HCT116 (cell line): ENCODE results near the gene ZNF438.

Source experiments
- POLR2A ChIP-seq: IDR thresholded peaks from 2 replicates; pipeline ENCODE4 v1.7.0; 2011; ENCODE audit warnings: borderline replicate concordance; ENCODE audit not compliant: insufficient read depth, insufficient read length; ENCODE audit errors: extremely low read depth
- ZFX ChIP-seq: fragments of 450-650 bp; IDR thresholded peaks from 2 replicates; pipeline ENCODE4 v1.6.1; 2017
- ZNF274 ChIP-seq: fragments of 200-500 bp; sonication (Bioruptor generic); IDR thresholded peaks from 2 replicates; pipeline ENCODE4 v1.6.1; 2014; ENCODE audit warnings: mild to moderate bottlenecking, low read depth, low read length, inconsistent platforms
- TF ChIP-seq, protein P1 (sequence below), 3 experiments: fragments of 200-600 bp in 1 of 3; sonication (generic) in 1 of 3; IDR thresholded peaks in 2 of 3; conservative IDR thresholded peaks in 1 of 3; 2 replicates each; pipeline ENCODE4 v1.5.1; 2012 to 2017; ENCODE audit warnings: low read depth in 2 of 3, low read length in 2 of 3, antibody characterized with exemption in 1 of 3, borderline replicate concordance in 1 of 3, control low read depth in 1 of 3, mild to moderate bottlenecking in 1 of 3, mixed read lengths in 1 of 3, mixed run types in 1 of 3, moderate library complexity in 1 of 3; ENCODE audit not compliant: insufficient read depth in 1 of 3

DNA sequence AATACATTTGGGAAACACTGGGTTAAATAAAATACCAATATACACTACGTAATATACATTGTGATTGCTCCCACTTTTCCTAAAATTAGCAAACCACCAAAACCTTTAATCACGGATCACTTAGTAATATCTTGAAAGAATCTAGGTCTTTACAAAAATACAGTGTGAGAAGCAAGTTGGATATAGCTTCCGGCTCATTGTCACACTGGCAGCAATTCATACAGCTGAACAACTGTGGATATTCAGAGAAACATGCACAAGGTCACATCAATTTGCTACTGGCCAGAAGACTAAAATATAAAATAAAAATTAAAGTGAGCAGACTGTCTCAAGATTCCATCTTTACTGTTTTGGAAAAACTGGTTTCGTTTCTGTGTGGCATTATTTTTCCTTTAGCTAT lies 69.1 kb downstream of the ZNF438 start:
- TF ChIP-seq ZFX = no peak
- TF ChIP-seq, protein P1, sequence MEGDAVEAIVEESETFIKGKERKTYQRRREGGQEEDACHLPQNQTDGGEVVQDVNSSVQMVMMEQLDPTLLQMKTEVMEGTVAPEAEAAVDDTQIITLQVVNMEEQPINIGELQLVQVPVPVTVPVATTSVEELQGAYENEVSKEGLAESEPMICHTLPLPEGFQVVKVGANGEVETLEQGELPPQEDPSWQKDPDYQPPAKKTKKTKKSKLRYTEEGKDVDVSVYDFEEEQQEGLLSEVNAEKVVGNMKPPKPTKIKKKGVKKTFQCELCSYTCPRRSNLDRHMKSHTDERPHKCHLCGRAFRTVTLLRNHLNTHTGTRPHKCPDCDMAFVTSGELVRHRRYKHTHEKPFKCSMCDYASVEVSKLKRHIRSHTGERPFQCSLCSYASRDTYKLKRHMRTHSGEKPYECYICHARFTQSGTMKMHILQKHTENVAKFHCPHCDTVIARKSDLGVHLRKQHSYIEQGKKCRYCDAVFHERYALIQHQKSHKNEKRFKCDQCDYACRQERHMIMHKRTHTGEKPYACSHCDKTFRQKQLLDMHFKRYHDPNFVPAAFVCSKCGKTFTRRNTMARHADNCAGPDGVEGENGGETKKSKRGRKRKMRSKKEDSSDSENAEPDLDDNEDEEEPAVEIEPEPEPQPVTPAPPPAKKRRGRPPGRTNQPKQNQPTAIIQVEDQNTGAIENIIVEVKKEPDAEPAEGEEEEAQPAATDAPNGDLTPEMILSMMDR (IDR thresholded peaks at IDR 0.05 in 2 of 3, conservative IDR thresholded peaks at IDR 0.05 in 1 of 3; ENCODE audit: borderline replicate concordance in 1 of 3, insufficient read depth in 1 of 3, low read depth in 2 of 3, low read length in 2 of 3) = no peak
- TF ChIP-seq ZNF274 = no peak
- no peak for TF ChIP-seq POLR2A
